Measurements from ENCODE around the gene CEBPZ. TPM values are rescaled to one million over a fixed set of nuclear protein-coding genes. Genes with fewer than 3 reads are reported as not detected.

Gene CEBPZ
- total RNA-seq, 2 experiments from 2014 or later: 34.9 to 57.2 TPM

GRCh38 chr2:37164757-37165156 lies 66.6 kb downstream of the CEBPZ start:
- BruUV-seq (replicated peaks): no TSS peak
- POLR2A ChIA-PET: interaction anchor here (0.6 to 1.2 kb wide), 5 partner anchors 24 to 756 kb away, joined by 3 to 4 read pairs (median 3); no protein-coding TSS in a partner anchor
- TF ChIP-seq EZH2phosphoT487 (IDR thresholded peaks at IDR 0.05; ENCODE audit: borderline replicate concordance, low read depth, low read length) (no peak), CTCF (conservative IDR thresholded peaks at IDR 0.05; ENCODE audit: low read length) (no peak)
- no peak overlapping the region for H3K27ac ChIP-seq (ENCODE audit: low read depth, low read length, poor library complexity, severe bottlenecking)
- no peaks in the 10 kb centered on the region for H4K20me1 ChIP-seq (ENCODE audit: insufficient read depth, low read length)
- H3K79me2 ChIP-seq (ENCODE audit: insufficient read depth, low read depth, low read length): no peaks in the 10 kb centered on the region
- no peak for DNase-seq (ENCODE audit: low spot score)
- no peaks in the 10 kb centered on the region for H3K4me1 ChIP-seq (ENCODE audit: insufficient read depth, low read length, poor library complexity, severe bottlenecking)
- no peak overlapping the region for H3K4me2 ChIP-seq (ENCODE audit: low read length)
- H3K36me3 ChIP-seq (ENCODE audit: insufficient read depth, low read length): no peaks in the 10 kb centered on the region
- H2AFZ ChIP-seq (ENCODE audit: low read length): no peak overlapping the region
- intact Hi-C loops (cut with micrococcal nuclease; ENCODE audit: unreplicated experiment): loop anchor here (5.0 to 10.0 kb wide), 4 partner anchors 98 to 713 kb away; no protein-coding TSS in a partner anchor
- H3K9me3 ChIP-seq (ENCODE audit: low read length): peaks cover 15% of the 10 kb centered on the region
- H3K4me3 ChIP-seq (ENCODE audit: low read depth, low read length, poor library complexity, severe bottlenecking): no peak overlapping the region
- CTCF ChIA-PET (ENCODE audit: unreplicated experiment): no interaction called here
- H3K9me2 ChIP-seq (ENCODE audit: insufficient read depth, low read length): no peaks in the 10 kb centered on the region

GRCh38 chr2:37156857-37157714 lies 74.3 kb downstream of the CEBPZ start, which contains the start of gene EIF2AK2:
Gene EIF2AK2 (minus strand): TSS chr2:37156980. CDS start chr2:37147806, 9,174 bp downstream.
- intact Hi-C loops (cut with micrococcal nuclease; ENCODE audit: unreplicated experiment): no loop called here
- Histone ChIP-seq H4K20me1 (ENCODE audit: insufficient read depth, low read length) (no peaks in the 10 kb centered on the region), H3K9me3 (ENCODE audit: low read length) (no peaks in the 10 kb centered on the region), H3K4me3 (ENCODE audit: low read depth, low read length, poor library complexity, severe bottlenecking) (peak within 1 kb of the TSS; percentile 72), H3K4me1 (ENCODE audit: insufficient read depth, low read length, poor library complexity, severe bottlenecking) (peaks cover 21% of the 10 kb centered on the region), H3K36me3 (ENCODE audit: insufficient read depth, low read length) (no peaks in the 10 kb centered on the region), H3K79me2 (ENCODE audit: insufficient read depth, low read depth, low read length) (no peaks in the 10 kb centered on the region), H2AFZ (ENCODE audit: low read length) (peak within 1 kb of the TSS; percentile 93), H3K4me2 (ENCODE audit: low read length) (peak within 1 kb of the TSS; percentile 79), H3K9me2 (ENCODE audit: insufficient read depth, low read length) (no peaks in the 10 kb centered on the region), H3K27ac (ENCODE audit: low read depth, low read length, poor library complexity, severe bottlenecking) (no peak within 1 kb of the TSS)
- ChIA-PET POLR2A (interaction anchor here (0.6 to 0.7 kb wide), 2 partner anchors 167 to 1439 kb away, joined by 3 read pairs; no protein-coding TSS in a partner anchor), CTCF (ENCODE audit: unreplicated experiment) (no interaction called here)
- peak; percentile 58 for DNase-seq (ENCODE audit: low spot score)
- BruUV-seq (replicated peaks): no TSS peak
- TF ChIP-seq EZH2phosphoT487 (IDR thresholded peaks at IDR 0.05; ENCODE audit: borderline replicate concordance, low read depth, low read length) (no peak), CTCF (conservative IDR thresholded peaks at IDR 0.05; ENCODE audit: low read length) (no peak)
